ENCODE results near the gene CUX1. TPM values are rescaled to one million over a fixed set of nuclear protein-coding genes. Genes with fewer than 3 reads are reported as not detected.

Gene CUX1
- total and polyA plus RNA-seq, 2 of the 13 experiments (the other 11 are each of a cell fraction or from before 2014, with no cell fraction given), result 13.7 to 14.9 TPM

GRCh38 chr7:102264367-102264891 is 447.0 kb downstream of the CUX1 start:
- Histone ChIP-seq H4K20me1 (ENCODE audit: insufficient read depth, low read length) (no peaks in the 10 kb centered on the region), H2AFZ (ENCODE audit: low read length) (no peak overlapping the region), H3K4me3 (replicated peaks in 1 of 3; ENCODE audit: insufficient read depth in 1 of 3, low read depth in 2 of 3, low read length in 3 of 3) (no peak overlapping the region), H3K4me2 (ENCODE audit: low read depth, low read length) (no peak overlapping the region; the same call in 1 of the 2 replicates), H3K27ac (ENCODE audit: extremely low read length, insufficient read depth, low read length) (no peak overlapping the region), H3K9me3 (ENCODE audit: low read length) (no peaks in the 10 kb centered on the region), H3K36me3 (replicated peaks in 1 of 2; ENCODE audit: control insufficient read depth in 1 of 2, insufficient read depth in 2 of 2, low read length in 2 of 2) (no peaks in the 10 kb centered on the region), H3K27me3 (ENCODE audit: control insufficient read depth in 1 of 2, insufficient read depth in 2 of 2, low read length in 2 of 2) (no peaks in the 10 kb centered on the region; a peak in 1 of 5 replicates), H3K4me1 (ENCODE audit: insufficient read depth, low read length) (peaks cover 31% of the 10 kb centered on the region), H3K9ac (ENCODE audit: insufficient read depth, low read depth, low read length) (no peak overlapping the region), H3K79me2 (ENCODE audit: insufficient read depth, low read length) (no peaks in the 10 kb centered on the region)
- in situ Hi-C loops (cut with HindIII; ENCODE audit: extremely low pct_ligation_motif_present, low pct_unique_long_range_greater_than_20kb) (loop anchor here (25.0 kb wide), 1 partner anchor 577 kb away; no protein-coding TSS in a partner anchor), intact Hi-C loops (cut with micrococcal nuclease; ENCODE audit: unreplicated experiment) (no loop called here)
- WGBS (ENCODE audit: low lambda C conversion rate), result 73% methylated on average over 11 of the region's 13 CpGs
- no TSS peak for BruUV-seq (replicated peaks)
- ATAC-seq (peak; percentile 19; the same call in 1 of the 3 replicates), FAIRE-seq (no peak), DNase-seq (ENCODE audit: low spot score) (peak; percentile 24)
- ChIA-PET POLR2A (interaction anchor here (1.0 kb wide), 1 partner anchor 9 kb away, joined by 4 read pairs; no protein-coding TSS in a partner anchor), CTCF (ENCODE audit: low intra/inter-chr PET ratio, low total read pairs) (no interaction called here)
- TF ChIP-seq AFF4 (CRISPR knock-in tag; IDR thresholded peaks at IDR 0.05), result no peak
- peak; percentile 39; the same call in 1 of the 2 replicates for TF ChIP-seq MYC (CRISPR knock-in tag; IDR thresholded peaks at IDR 0.05; ENCODE audit: borderline replicate concordance)
- TF ChIP-seq ZNF251 (CRISPR knock-in tag; IDR thresholded peaks at IDR 0.05), result no peak
- TF ChIP-seq XBP1 (CRISPR knock-in tag; IDR thresholded peaks at IDR 0.05), result no peak
- peak; percentile 76 for TF ChIP-seq RARA (CRISPR knock-in tag; IDR thresholded peaks at IDR 0.05)
- no peak for TF ChIP-seq ELF1 (CRISPR knock-in tag; IDR thresholded peaks at IDR 0.05)
- no peak for TF ChIP-seq RARG (CRISPR knock-in tag; IDR thresholded peaks at IDR 0.05; ENCODE audit: low read depth)
- TF ChIP-seq ZNF687 (CRISPR knock-in tag; IDR thresholded peaks at IDR 0.05), result peak; percentile 52
- TF ChIP-seq NFATC3 (CRISPR knock-in tag; IDR thresholded peaks at IDR 0.05), result no peak
- TF ChIP-seq RORA (CRISPR knock-in tag; IDR thresholded peaks at IDR 0.05), result no peak
- TF ChIP-seq PATZ1 (CRISPR knock-in tag; IDR thresholded peaks at IDR 0.05), result no peak
- TF ChIP-seq HOXA9 (CRISPR knock-in tag; IDR thresholded peaks at IDR 0.05; ENCODE audit: borderline replicate concordance), result no peak
- no peak for TF ChIP-seq SMAD9 (CRISPR knock-in tag; IDR thresholded peaks at IDR 0.05)
- peak; percentile 90 for TF ChIP-seq ZSCAN25 (CRISPR knock-in tag; IDR thresholded peaks at IDR 0.05)
- TF ChIP-seq ZBTB1 (CRISPR knock-in tag; IDR thresholded peaks at IDR 0.05; ENCODE audit: borderline replicate concordance), result no peak
